Panc1 (cell line): ENCODE data around the gene GLT1D1.

Source experiments
- CTCF ChIP-seq: fragments of 450-650 bp; IDR thresholded peaks from 2 replicates; pipeline ENCODE4 v1.5.1; 2017; ENCODE audit warnings: mild to moderate bottlenecking
- POLR2AphosphoS5 ChIP-seq: IDR thresholded peaks from 2 replicates; pipeline ENCODE4 v1.6.1; 2012; ENCODE audit warnings: mild to moderate bottlenecking, low read depth, low read length, moderate library complexity
- REST ChIP-seq, 2 experiments: IDR thresholded peaks; 2 replicates each; pipeline ENCODE4 v1.6.1; 2011 to 2012; ENCODE audit warnings: low read depth in 2 of 2, control low read depth in 1 of 2, low read length in 1 of 2, mild to moderate bottlenecking in 1 of 2, moderate library complexity in 1 of 2; ENCODE audit not compliant: insufficient read depth in 1 of 2
- SIN3A ChIP-seq: IDR thresholded peaks from 2 replicates; pipeline ENCODE4 v1.6.1; 2012; ENCODE audit warnings: low read depth, mild to moderate bottlenecking, low read length, moderate library complexity, borderline replicate concordance; ENCODE audit not compliant: insufficient read depth
- TCF7L2 ChIP-seq: IDR thresholded peaks from 2 replicates; pipeline ENCODE4 v1.6.1; 2011; ENCODE audit warnings: mild to moderate bottlenecking, low read depth, low read length, inconsistent platforms

GRCh38 chr12:128818065-128819022, 34.9 kb upstream of the GLT1D1 start:
- TF ChIP-seq CTCF: no peak
- no peak for TF ChIP-seq POLR2AphosphoS5
- no peak for TF ChIP-seq REST (IDR thresholded peaks at IDR 0.05; ENCODE audit: insufficient read depth in 1 of 2, low read depth in 2 of 2, low read length in 1 of 2)
- no peak for TF ChIP-seq TCF7L2
- no peak for TF ChIP-seq SIN3A
